Uterus (tissue), 2 donors: ENCODE measurements around the gene RBM15B.

Experiments used
- CTCF ChIP-seq, 4 experiments: fragments of 200-600 bp in 2 of 4; fragments of 450-650 bp in 2 of 4; sonication (generic) in 2 of 4; IDR thresholded peaks; one replicate each; pipeline ENCODE4 v1.5.1; 2016 to 2019; ENCODE audit warnings: antibody characterized with exemption in 4 of 4, mild to moderate bottlenecking in 2 of 4, moderate library complexity in 1 of 4
- POLR2A ChIP-seq, 2 donors: fragments of 450-650 bp; IDR thresholded peaks; one replicate each; pipeline ENCODE4 v1.6.1; 2016; ENCODE audit warnings: antibody characterized with exemption in 2 of 2, mild to moderate bottlenecking in 1 of 2, moderate library complexity in 1 of 2

- TF ChIP-seq CTCF (IDR thresholded peaks at IDR 0.05) = no peak
- no peak for TF ChIP-seq POLR2A (IDR thresholded peaks at IDR 0.05)
Observed at GRCh38 chr3:51392355-51393133, 1.5 kb downstream of the RBM15B start.
